ENCODE measurements around the gene PPP1R16B.

The PPP1R16B gene

GRCh38 chr20:38774167-38774566 is 31.3 kb upstream of the PPP1R16B start:
- H3K4me3 ChIP-seq (replicated peaks; ENCODE audit: low read depth, low read length) = no peak overlapping the region
- no peak for DNase-seq (ENCODE audit: low read depth)
- TF ChIP-seq CTCF (IDR thresholded peaks at IDR 0.05; ENCODE audit: low read length, missing control alignments) = no peak

DNA sequence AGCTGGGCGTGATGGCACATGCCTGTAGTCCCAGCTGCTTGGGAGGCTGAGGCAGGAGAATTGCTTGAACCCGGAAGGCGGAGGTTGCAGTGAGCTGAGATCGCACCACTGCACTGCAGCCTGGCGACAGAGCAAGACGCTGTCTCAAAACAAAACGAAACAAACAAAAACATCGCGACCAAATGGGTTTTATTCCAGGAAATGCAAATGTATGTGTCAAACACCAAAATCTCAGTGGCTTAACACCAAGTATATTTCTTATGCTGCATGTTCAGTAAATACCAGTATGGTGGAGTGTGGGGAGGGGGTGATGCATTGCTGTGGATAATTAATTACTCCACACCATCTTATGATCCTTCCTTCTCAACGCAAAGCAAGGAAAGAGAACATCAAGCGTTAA is 29.1 kb upstream of the PPP1R16B start:
- TF ChIP-seq CTCF (IDR thresholded peaks at IDR 0.05; ENCODE audit: low read length, missing control alignments) = no peak
- no peak for DNase-seq (ENCODE audit: low read depth)
- no peak overlapping the region for H3K4me3 ChIP-seq (replicated peaks; ENCODE audit: low read depth, low read length)

GRCh38 chr20:38779247-38780097 is 26.0 kb upstream of the PPP1R16B start:
- TF ChIP-seq CTCF (IDR thresholded peaks at IDR 0.05; ENCODE audit: low read length, missing control alignments) = no peak
- H3K4me3 ChIP-seq (replicated peaks; ENCODE audit: low read depth, low read length) = no peak overlapping the region
- no peak for DNase-seq (ENCODE audit: low read depth)

DNA sequence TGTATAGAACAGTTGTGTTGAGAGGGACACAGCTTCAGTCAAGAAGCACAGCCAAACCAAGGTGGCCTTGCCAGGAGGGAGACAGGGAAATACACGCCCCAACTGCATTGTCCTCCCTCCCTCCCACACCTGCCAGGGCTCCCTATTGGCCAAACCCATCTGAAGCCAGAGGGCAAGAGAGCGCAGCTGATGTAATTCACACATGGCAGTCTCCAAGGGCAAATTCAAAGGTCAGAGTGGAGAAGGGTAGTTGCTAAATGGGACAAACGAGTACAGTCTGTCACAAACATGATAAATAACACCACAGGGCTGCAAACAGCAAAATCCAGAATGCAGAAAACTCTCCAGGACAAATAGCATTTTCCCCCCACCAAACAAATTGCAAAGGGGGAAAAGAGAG is 23.2 kb upstream of the PPP1R16B start:
- TF ChIP-seq CTCF (IDR thresholded peaks at IDR 0.05; ENCODE audit: low read length, missing control alignments) = no peak
- H3K4me3 ChIP-seq (replicated peaks; ENCODE audit: low read depth, low read length) = no peak overlapping the region
- DNase-seq (ENCODE audit: low read depth) = no peak

DNA sequence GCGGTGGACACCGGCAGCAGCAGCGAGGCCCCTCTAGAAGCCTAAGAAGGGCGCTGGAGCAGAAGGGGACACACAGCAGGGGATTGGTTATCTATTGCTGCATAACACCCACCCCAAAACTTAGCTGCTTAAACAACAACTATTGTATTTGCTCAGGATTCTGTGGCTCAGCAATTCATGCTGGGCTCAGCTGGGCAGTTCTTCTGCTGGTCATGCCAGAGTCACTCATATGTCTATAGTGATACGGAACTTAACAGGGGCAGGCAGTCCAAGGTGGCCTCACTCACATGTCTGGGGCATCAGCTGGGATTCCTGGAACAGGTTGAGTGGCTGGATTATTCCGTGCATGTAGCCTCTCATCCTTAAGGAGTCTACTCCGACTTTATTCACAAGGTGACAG is 17.6 kb upstream of the PPP1R16B start:
- TF ChIP-seq CTCF (IDR thresholded peaks at IDR 0.05; ENCODE audit: low read length, missing control alignments) = no peak

GRCh38 chr20:38789503-38790199 is 15.8 kb upstream of the PPP1R16B start:
- no peak overlapping the region for H3K4me3 ChIP-seq (replicated peaks; ENCODE audit: low read depth, low read length)
- DNase-seq (ENCODE audit: low read depth) = no peak
- TF ChIP-seq CTCF (IDR thresholded peaks at IDR 0.05; ENCODE audit: low read length, missing control alignments) = no peak

More for the DNA sequence above, 17.6 kb upstream of the PPP1R16B start:
- DNase-seq (ENCODE audit: low read depth) = no peak
- no peak overlapping the region for H3K4me3 ChIP-seq (replicated peaks; ENCODE audit: low read depth, low read length)

Data from fibroblast of pulmonary artery (primary cell).